PC-9 (cell line): Measurements from ENCODE around the gene HS3ST6.

Experiments
- EZH2 ChIP-seq: fragments of 200-600 bp; sonication (generic); IDR thresholded peaks from 2 replicates; pipeline ENCODE4 v1.8.0; 2017; ENCODE audit warnings: antibody characterized with exemption, low read depth
- TF ChIP-seq, protein P1 (sequence below): fragments of 200-600 bp; sonication (generic); conservative IDR thresholded peaks from 2 replicates; pipeline ENCODE4 v1.6.1; 2017; ENCODE audit warnings: mixed run types, antibody characterized with exemption, mild to moderate bottlenecking, moderate library complexity

DNA sequence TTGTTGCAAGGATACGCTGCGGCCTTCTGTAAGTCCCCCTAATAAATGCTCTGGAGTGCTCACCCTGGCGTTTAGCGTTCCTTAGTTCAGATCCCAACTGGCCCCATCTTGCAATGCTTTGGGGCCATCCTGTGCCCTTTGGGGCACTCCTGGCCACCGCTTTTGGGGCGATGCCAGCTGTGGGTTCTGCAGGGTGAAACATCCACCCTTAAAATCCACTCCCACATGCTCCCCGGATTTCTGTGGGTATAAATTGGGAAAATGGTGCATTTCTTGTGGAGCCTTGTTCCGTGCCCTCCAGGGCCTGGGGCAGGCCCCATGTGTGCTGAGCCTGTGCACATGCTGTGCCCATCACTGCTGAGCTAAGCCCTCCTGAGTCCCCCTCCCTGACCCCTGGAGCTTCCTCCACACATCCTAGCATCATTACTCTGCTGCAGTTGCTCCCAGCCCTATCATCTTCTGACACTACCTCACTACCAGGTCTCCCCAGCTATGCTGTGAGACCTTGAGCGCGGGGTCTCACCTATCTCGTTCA lies 18.8 kb upstream of the HS3ST6 start:
- no peak for TF ChIP-seq EZH2
- TF ChIP-seq, protein P1, sequence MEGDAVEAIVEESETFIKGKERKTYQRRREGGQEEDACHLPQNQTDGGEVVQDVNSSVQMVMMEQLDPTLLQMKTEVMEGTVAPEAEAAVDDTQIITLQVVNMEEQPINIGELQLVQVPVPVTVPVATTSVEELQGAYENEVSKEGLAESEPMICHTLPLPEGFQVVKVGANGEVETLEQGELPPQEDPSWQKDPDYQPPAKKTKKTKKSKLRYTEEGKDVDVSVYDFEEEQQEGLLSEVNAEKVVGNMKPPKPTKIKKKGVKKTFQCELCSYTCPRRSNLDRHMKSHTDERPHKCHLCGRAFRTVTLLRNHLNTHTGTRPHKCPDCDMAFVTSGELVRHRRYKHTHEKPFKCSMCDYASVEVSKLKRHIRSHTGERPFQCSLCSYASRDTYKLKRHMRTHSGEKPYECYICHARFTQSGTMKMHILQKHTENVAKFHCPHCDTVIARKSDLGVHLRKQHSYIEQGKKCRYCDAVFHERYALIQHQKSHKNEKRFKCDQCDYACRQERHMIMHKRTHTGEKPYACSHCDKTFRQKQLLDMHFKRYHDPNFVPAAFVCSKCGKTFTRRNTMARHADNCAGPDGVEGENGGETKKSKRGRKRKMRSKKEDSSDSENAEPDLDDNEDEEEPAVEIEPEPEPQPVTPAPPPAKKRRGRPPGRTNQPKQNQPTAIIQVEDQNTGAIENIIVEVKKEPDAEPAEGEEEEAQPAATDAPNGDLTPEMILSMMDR = no peak
